Ectodermal cell (in vitro differentiated cells): ENCODE results near the gene DPM1.

Source experiments
- H3K27ac ChIP-seq: 2 replicates; pipeline ENCODE4 v1.7.0; 2013; ENCODE audit warnings: mild to moderate bottlenecking, low read depth, low read length; ENCODE audit not compliant: insufficient read depth, poor library complexity, severe bottlenecking
- H3K27me3 ChIP-seq: 2 replicates; pipeline ENCODE4 v1.7.0; 2013; ENCODE audit warnings: mild to moderate bottlenecking, low read length; ENCODE audit not compliant: insufficient read depth, control insufficient read depth, poor library complexity, severe bottlenecking
- H3K36me3 ChIP-seq: one replicate; pipeline ENCODE4 v1.7.0; 2013; ENCODE audit warnings: low read length; ENCODE audit not compliant: control insufficient read depth, insufficient read depth
- H3K4me1 ChIP-seq: one replicate; pipeline ENCODE4 v1.7.0; 2013; ENCODE audit warnings: low read length; ENCODE audit not compliant: control insufficient read depth, insufficient read depth
- H3K4me3 ChIP-seq: 2 replicates; pipeline ENCODE4 v1.7.0; 2013; ENCODE audit warnings: low read depth, low read length, control low read depth; ENCODE audit not compliant: insufficient read depth
- H3K9me3 ChIP-seq: 2 replicates; pipeline ENCODE4 v1.7.0; 2013; ENCODE audit warnings: mild to moderate bottlenecking, low read length, moderate library complexity; ENCODE audit not compliant: control insufficient read depth
- WGBS, 2 experiments: methylation state at CpG; one replicate each; pipeline ENCODE4 v1.1.7; 2013; ENCODE audit warnings: missing lambda C conversion rate in 2 of 2; 5-methylcytosine and 5-hydroxymethylcytosine counted together

Gene DPM1

GRCh38 chr20:50995506-50995905 lies 37.2 kb upstream of the DPM1 start:
- no peak overlapping the region for H3K4me3 ChIP-seq
- WGBS, 2 experiments, result 93 to 97% methylated on average over 5 of the region's 5 CpGs

GRCh38 chr20:50993876-50994275 lies 35.5 kb upstream of the DPM1 start:
- Histone ChIP-seq H3K36me3 (no peaks in the 10 kb centered on the region), H3K27ac (no peak overlapping the region), H3K4me1 (no peaks in the 10 kb centered on the region), H3K27me3 (no peaks in the 10 kb centered on the region), H3K4me3 (no peak overlapping the region), H3K9me3 (no peaks in the 10 kb centered on the region)
- WGBS, 2 experiments, result 93 to 96% methylated on average over 6 to 9 of the region's 9 CpGs

More at GRCh38 chr20:50995506-50995905, 37.2 kb upstream of the DPM1 start:
- Histone ChIP-seq H3K27me3 (no peaks in the 10 kb centered on the region), H3K27ac (no peak overlapping the region), H3K4me1 (no peaks in the 10 kb centered on the region), H3K36me3 (no peaks in the 10 kb centered on the region), H3K9me3 (no peaks in the 10 kb centered on the region)

- H3K36me3 ChIP-seq, result no peaks in the 10 kb centered on the region
- H3K4me1 ChIP-seq, result no peaks in the 10 kb centered on the region
- no peak overlapping the region for H3K4me3 ChIP-seq
- no peaks in the 10 kb centered on the region for H3K27me3 ChIP-seq
- H3K27ac ChIP-seq, result no peak overlapping the region
- H3K9me3 ChIP-seq, result no peaks in the 10 kb centered on the region
- WGBS, 2 experiments, result 42 to 45% methylated on average over 13 of the region's 13 CpGs
These were observed 34.6 kb upstream of the DPM1 start for GRCh38 chr20:50992733-50993457.

GRCh38 chr20:50992336-50992732 lies 34.0 kb upstream of the DPM1 start:
- no peaks in the 10 kb centered on the region for H3K9me3 ChIP-seq
- no peaks in the 10 kb centered on the region for H3K36me3 ChIP-seq
- H3K27ac ChIP-seq, result no peak overlapping the region
- WGBS, 2 experiments, result 30 to 31% methylated on average over 4 of the region's 4 CpGs
- no peaks in the 10 kb centered on the region for H3K27me3 ChIP-seq
- H3K4me1 ChIP-seq, result no peaks in the 10 kb centered on the region
- H3K4me3 ChIP-seq, result no peak overlapping the region

- no peaks in the 10 kb centered on the region for H3K4me1 ChIP-seq
- no peak overlapping the region for H3K4me3 ChIP-seq
- H3K9me3 ChIP-seq, result no peaks in the 10 kb centered on the region
- WGBS, 2 experiments, result 83 to 89% methylated on average over 3 of the region's 3 CpGs
- no peak overlapping the region for H3K27ac ChIP-seq
- no peaks in the 10 kb centered on the region for H3K27me3 ChIP-seq
- H3K36me3 ChIP-seq, result no peaks in the 10 kb centered on the region
These were observed 32.7 kb upstream of the DPM1 start for GRCh38 chr20:50991076-50991475.

GRCh38 chr20:50987493-50988210 lies 29.3 kb upstream of the DPM1 start:
- no peaks in the 10 kb centered on the region for H3K4me1 ChIP-seq
- 30 to 33% methylated on average over 13 of the region's 13 CpGs for WGBS, 2 experiments
- H3K27ac ChIP-seq, result no peak overlapping the region

GRCh38 chr20:50983321-50983720 lies 25.0 kb upstream of the DPM1 start:
- no peaks in the 10 kb centered on the region for H3K4me1 ChIP-seq
- no peaks in the 10 kb centered on the region for H3K27me3 ChIP-seq
- no peak overlapping the region for H3K4me3 ChIP-seq
- WGBS, 2 experiments, result 84 to 90% methylated on average over 2 of the region's 2 CpGs
- no peaks in the 10 kb centered on the region for H3K36me3 ChIP-seq
- H3K9me3 ChIP-seq, result no peaks in the 10 kb centered on the region
- no peak overlapping the region for H3K27ac ChIP-seq

More at GRCh38 chr20:50987493-50988210, 29.3 kb upstream of the DPM1 start:
- Histone ChIP-seq H3K4me3 (no peak overlapping the region), H3K36me3 (no peaks in the 10 kb centered on the region), H3K9me3 (no peaks in the 10 kb centered on the region), H3K27me3 (no peaks in the 10 kb centered on the region)

- Histone ChIP-seq H3K4me3 (no peak overlapping the region), H3K27ac (no peak overlapping the region), H3K27me3 (no peaks in the 10 kb centered on the region), H3K36me3 (no peaks in the 10 kb centered on the region), H3K4me1 (no peaks in the 10 kb centered on the region), H3K9me3 (no peaks in the 10 kb centered on the region)
- 84 to 89% methylated on average over 4 of the region's 4 CpGs for WGBS, 2 experiments
These were observed 24.0 kb upstream of the DPM1 start for GRCh38 chr20:50982363-50982762.

- Histone ChIP-seq H3K4me1 (no peaks in the 10 kb centered on the region), H3K4me3 (no peak overlapping the region), H3K27ac (no peak overlapping the region), H3K27me3 (no peaks in the 10 kb centered on the region), H3K36me3 (no peaks in the 10 kb centered on the region), H3K9me3 (no peaks in the 10 kb centered on the region)
- 93 to 99% methylated on average over 3 of the region's 3 CpGs for WGBS, 2 experiments
These were observed 23.3 kb upstream of the DPM1 start for GRCh38 chr20:50981714-50982048.

GRCh38 chr20:50980851-50981713 lies 22.8 kb upstream of the DPM1 start:
- Histone ChIP-seq H3K9me3 (no peaks in the 10 kb centered on the region), H3K4me3 (no peak overlapping the region), H3K4me1 (no peaks in the 10 kb centered on the region), H3K36me3 (no peaks in the 10 kb centered on the region), H3K27me3 (no peaks in the 10 kb centered on the region), H3K27ac (no peak overlapping the region)
- 68 to 69% methylated on average over 26 of the region's 26 CpGs for WGBS, 2 experiments
